Ovary (tissue), 9 donors: ENCODE results near the gene ZBTB2. TPM values are rescaled to one million over a fixed set of nuclear protein-coding genes. Genes with fewer than 3 reads are reported as not detected.

ENCODE experiments used
- DNase-seq, 5 donors: peaks; one replicate each; pipeline ENCODE4 v3.0.0-alpha.2; 2019 to 2020
- H3K27ac ChIP-seq, 2 donors: fragments of 200-600 bp; one replicate each; pipeline versions ENCODE4 v1.5.1 to v1.8.0; 2019 to 2022
- H3K27me3 ChIP-seq: fragments of 200-600 bp; one replicate; pipeline ENCODE4 v1.8.0; 2022
- H3K36me3 ChIP-seq: fragments of 200-600 bp; sonication (generic); one replicate; pipeline ENCODE4 v1.5.1; 2019
- H3K4me1 ChIP-seq: one replicate; pipeline ENCODE4 v1.8.1; 2013; ENCODE audit warnings: mild to moderate bottlenecking, moderate library complexity; ENCODE audit not compliant: insufficient read depth
- H3K4me3 ChIP-seq: fragments of 200-600 bp; sonication (generic); one replicate; pipeline ENCODE4 v1.5.1; 2017
- H3K9me3 ChIP-seq, 2 donors: fragments of 200-600 bp in 1 of 2; sonication (generic) in 1 of 2; one replicate each; pipeline versions ENCODE4 v1.5.1 to v1.8.1; 2013 to 2019; ENCODE audit warnings: mild to moderate bottlenecking in 1 of 2, moderate library complexity in 1 of 2
- CTCF ChIP-seq, 3 donors: fragments of 450-650 bp in 2 of 3; fragments of 200-600 bp in 1 of 3; IDR thresholded peaks; one replicate each; pipeline versions ENCODE4 v1.5.1 to v1.8.0; 2016 to 2022; ENCODE audit warnings: antibody characterized with exemption in 3 of 3, mild to moderate bottlenecking in 1 of 3
- EP300 ChIP-seq: sonication (generic); formaldehyde crosslinking; IDR thresholded peaks from one replicate; pipeline ENCODE4 v1.6.1; 2017; ENCODE audit warnings: antibody characterized with exemption
- POLR2A ChIP-seq: fragments of 450-650 bp; IDR thresholded peaks from one replicate; pipeline ENCODE4 v1.6.1; 2017; ENCODE audit warnings: antibody characterized with exemption, mild to moderate bottlenecking, moderate library complexity
- WGBS, 3 donors: extraction: QIAGEN DNeasy Blood & Tissue Kit in 1 of 3; methylation state at CpG; one replicate each; pipeline versions ENCODE4 v1.1.5 to v1.1.7; 2013 to 2017; 5-methylcytosine and 5-hydroxymethylcytosine counted together
- intact Hi-C, 4 donors: fragments of 100-400 bp; cut with DNase I; formaldehyde crosslinking; loops; one replicate each; pipeline versions ENCODE4 v1.11.0 to v1.15.1; 2022 to 2023
- polyA plus RNA-seq, 2 donors: library from polyadenylated mRNA; stranded (reverse); fragments of 200-250 nt in 1 of 2; fragments of 350-450 nt in 1 of 2; fragmentation: Illumina TruSeq in 1 of 2; extraction: RNeasy Lipid Tissue Mini Kit (QIAGEN cat#74804) in 1 of 2; gene quantifications; one replicate each; pipeline ENCODE4 v1.2.3, GENCODE V29; 2013 to 2014
- total RNA-seq, 7 donors: library from RNA; depleted of rRNA in 2 of 7; stranded (reverse); fragments of >200 nt in 2 of 7; fragmentation: NEBNext Ultra II Directional in 3 of 7; extraction: Animal tissue kit (Norgen Biotek cat#: 25700) in 3 of 7; gene quantifications; one replicate each; pipeline versions ENCODE4 v1.1.0 to v1.2.4, GENCODE V29; 2016 to 2023
- donor health status: DM: no; HTN: no; CAD: no; lungs with moderate emphysema.
- donor health status: DM: no; HTN: no; CAD: no.
- donor health status: Bipolar disorder and iron deficiency.
- donor health status: DM: yes; HTN: yes; CAD: no.
- donor health status: DM: no; HTN: no; CAD: no.
- donor health status: DM: yes; HTN: yes; CAD: no.

The ZBTB2 gene
- total and polyA plus RNA-seq, 9 donors, result 8.8 to 31.2 (median 18.3) TPM

- peaks cover 2% of the 10 kb centered on the region for H3K4me1 ChIP-seq
- no peak for DNase-seq
- H3K27me3 ChIP-seq, result no peaks in the 10 kb centered on the region
- TF ChIP-seq EP300, result no peak
- TF ChIP-seq POLR2A, result no peak
- no peak for TF ChIP-seq CTCF (IDR thresholded peaks at IDR 0.05)
- intact Hi-C loops, result no loop called here
- H3K36me3 ChIP-seq, result no peaks in the 10 kb centered on the region
- H3K27ac ChIP-seq, result no peak overlapping the region
- H3K9me3 ChIP-seq, result no peaks in the 10 kb centered on the region
- 91 to 97% (median 92%) methylated on average over 1 of the region's 1 CpG for WGBS, 3 donors
- H3K4me3 ChIP-seq, result no peak overlapping the region
Measured at GRCh38 chr6:151376440-151376839, 14.9 kb downstream of the ZBTB2 start.

GRCh38 chr6:151375833-151376232 is 15.5 kb downstream of the ZBTB2 start:
- intact Hi-C loops, result no loop called here
- Histone ChIP-seq H3K4me1 (no peaks in the 10 kb centered on the region), H3K27ac (no peak overlapping the region), H3K9me3 (no peaks in the 10 kb centered on the region), H3K27me3 (no peaks in the 10 kb centered on the region), H3K4me3 (no peak overlapping the region), H3K36me3 (no peaks in the 10 kb centered on the region)
- TF ChIP-seq POLR2A, result no peak
- no peak for TF ChIP-seq EP300
- no peak for TF ChIP-seq CTCF (IDR thresholded peaks at IDR 0.05)
- 93 to 97% (median 96%) methylated on average over 2 of the region's 2 CpGs for WGBS, 3 donors
- DNase-seq, result no peak

- 81 to 91% (median 89%) methylated on average over 5 of the region's 5 CpGs for WGBS, 3 donors
- no peaks in the 10 kb centered on the region for H3K9me3 ChIP-seq
- H3K27ac ChIP-seq, result no peak overlapping the region
- intact Hi-C loops, result no loop called here
- no peak for TF ChIP-seq CTCF (IDR thresholded peaks at IDR 0.05)
- TF ChIP-seq EP300, result no peak
- no peak for TF ChIP-seq POLR2A
- H3K4me3 ChIP-seq, result no peak overlapping the region
- H3K36me3 ChIP-seq, result no peaks in the 10 kb centered on the region
- DNase-seq, result no peak
- no peaks in the 10 kb centered on the region for H3K27me3 ChIP-seq
- no peaks in the 10 kb centered on the region for H3K4me1 ChIP-seq
Measured at GRCh38 chr6:151374036-151374683, 17.2 kb downstream of the ZBTB2 start.

- TF ChIP-seq EP300, result no peak
- H3K9me3 ChIP-seq, result no peaks in the 10 kb centered on the region
- no peaks in the 10 kb centered on the region for H3K4me1 ChIP-seq
- no peak for DNase-seq
- no peak overlapping the region for H3K27ac ChIP-seq
- H3K36me3 ChIP-seq, result no peaks in the 10 kb centered on the region
- no peaks in the 10 kb centered on the region for H3K27me3 ChIP-seq
- 22 to 25% (median 23%) methylated on average over 5 of the region's 5 CpGs for WGBS, 3 donors
- no peak overlapping the region for H3K4me3 ChIP-seq
- intact Hi-C loops, result no loop called here
Measured at GRCh38 chr6:151372164-151372563, 19.2 kb downstream of the ZBTB2 start.

GRCh38 chr6:151370509-151371078 is 20.8 kb downstream of the ZBTB2 start:
- 61 to 66% (median 65%) methylated on average over 6 of the region's 6 CpGs for WGBS, 3 donors
- Histone ChIP-seq H3K9me3 (no peaks in the 10 kb centered on the region), H3K4me3 (no peak overlapping the region), H3K27ac (no peak overlapping the region), H3K36me3 (no peaks in the 10 kb centered on the region), H3K4me1 (no peaks in the 10 kb centered on the region), H3K27me3 (no peaks in the 10 kb centered on the region)
- TF ChIP-seq EP300, result no peak
- DNase-seq, result no peak
- intact Hi-C loops, result no loop called here
